HepG2 (cell line): ENCODE measurements around the gene METTL26. TPM values are rescaled to one million over a fixed set of nuclear protein-coding genes. Genes with fewer than 3 reads are reported as not detected.

ENCODE experiments used
- BHLHE40 ChIP-seq: IDR thresholded peaks from 2 replicates; pipeline ENCODE4 v1.6.1; 2011; ENCODE audit warnings: low read length, improper control_type of control experiment
- CBX2 ChIP-seq, 2 experiments: fragments of 200-600 bp in 1 of 2; sonication (generic); formaldehyde crosslinking in 1 of 2; IDR thresholded peaks; 2 replicates each; pipeline versions ENCODE4 v1.7.0 to v1.8.1; 2018 to 2022; ENCODE audit warnings: low read depth in 2 of 2, low read length in 1 of 2, mild to moderate bottlenecking in 1 of 2, missing genetic modification reagents in 1 of 2
- DPF2 ChIP-seq: sonication (generic); formaldehyde crosslinking; IDR thresholded peaks from 2 replicates; pipeline ENCODE4 v1.4.0; 2020; ENCODE audit warnings: mild to moderate bottlenecking, low read depth, missing genetic modification reagents, borderline replicate concordance
- ISL2 ChIP-seq: sonication (generic); formaldehyde crosslinking; IDR thresholded peaks from 2 replicates; pipeline ENCODE4 v1.5.0; 2020; ENCODE audit warnings: missing genetic modification reagents
- KDM2A ChIP-seq: sonication (generic); formaldehyde crosslinking; IDR thresholded peaks from 2 replicates; pipeline ENCODE4 v1.4.0; 2020; ENCODE audit warnings: low read depth, missing genetic modification reagents, borderline replicate concordance
- MBNL3 ChIP-seq: fragments of 250-450 bp; sonication (Bioruptor Pico); conservative IDR thresholded peaks from 2 replicates; pipeline ENCODE4 v1.8.0; 2022; ENCODE audit warnings: mild to moderate bottlenecking, inconsistent platforms
- NR2F2 ChIP-seq: IDR thresholded peaks from 2 replicates; pipeline ENCODE4 v1.6.1; 2012; ENCODE audit warnings: low read depth, inconsistent platforms, borderline replicate concordance
- PPARG ChIP-seq: conservative IDR thresholded peaks from 2 replicates; pipeline ENCODE4 v1.6.1; 2016; ENCODE audit warnings: missing biosample characterization, missing genetic modification reagents
- SMC3 ChIP-seq: IDR thresholded peaks from 2 replicates; pipeline ENCODE4 v1.6.1; 2011; ENCODE audit warnings: low read length, improper control_type of control experiment
- STAT5B ChIP-seq: sonication (generic); formaldehyde crosslinking; IDR thresholded peaks from 2 replicates; pipeline ENCODE4 v1.4.0; 2020; ENCODE audit warnings: missing genetic modification reagents
- ZEB1 ChIP-seq: IDR thresholded peaks from 2 replicates; pipeline ENCODE4 v1.6.1; 2012; ENCODE audit warnings: mild to moderate bottlenecking, low read depth, inconsistent platforms; ENCODE audit not compliant: insufficient replicate concordance
- ZNF138 ChIP-seq: sonication (generic); formaldehyde crosslinking; IDR thresholded peaks from 2 replicates; pipeline ENCODE4 v1.5.0; 2020; ENCODE audit warnings: mild to moderate bottlenecking, low read depth, missing genetic modification reagents
- ZNF251 ChIP-seq: sonication (generic); formaldehyde crosslinking; IDR thresholded peaks from 2 replicates; pipeline ENCODE4 v1.9.0; 2021; ENCODE audit warnings: mild to moderate bottlenecking, missing genetic modification reagents
- ZNF34 ChIP-seq: sonication (generic); formaldehyde crosslinking; IDR thresholded peaks from 2 replicates; pipeline ENCODE4 v1.4.0; 2020; ENCODE audit warnings: mild to moderate bottlenecking, missing genetic modification reagents, borderline replicate concordance
- ZNF547 ChIP-seq: sonication (generic); formaldehyde crosslinking; IDR thresholded peaks from 2 replicates; pipeline ENCODE4 v1.5.1; 2020; ENCODE audit warnings: mild to moderate bottlenecking, missing genetic modification reagents
- ZNF549 ChIP-seq: sonication (generic); formaldehyde crosslinking; IDR thresholded peaks from 2 replicates; pipeline ENCODE4 v1.5.0; 2020; ENCODE audit warnings: missing genetic modification reagents
- ZNF557 ChIP-seq: sonication (generic); formaldehyde crosslinking; IDR thresholded peaks from 2 replicates; pipeline ENCODE4 v1.4.0; 2020; ENCODE audit warnings: missing genetic modification reagents
- ZNF646 ChIP-seq: sonication (generic); formaldehyde crosslinking; IDR thresholded peaks from 2 replicates; pipeline ENCODE4 v1.9.0; 2021; ENCODE audit warnings: mild to moderate bottlenecking, missing genetic modification reagents
- polyA plus RNA-seq, 8 experiments: library from polyadenylated mRNA; depleted of rRNA in 3 of 8; stranded (reverse) in 7 of 8; unstranded in 1 of 8; fragments of >200 nt; fragmentation: Illumina TruSeq in 4 of 8; extraction: Trizol in 4 of 8; gene quantifications; 2 replicates each; pipeline versions ENCODE4 v1.2.1 to v1.2.3, GENCODE V29; 2011 to 2016; ENCODE audit warnings: low read depth in 4 of 8, missing spikeins in 1 of 8, mixed read lengths in 1 of 8; ENCODE audit not compliant: insufficient read depth in 1 of 8
- total RNA-seq, 5 experiments: library from RNA; depleted of rRNA; stranded (reverse); fragments of >200 nt; fragmentation: Illumina TruSeq; extraction: Trizol; gene quantifications; 2 replicates each; pipeline ENCODE4 v1.2.3, GENCODE V29; 2016; ENCODE audit warnings: low read depth in 1 of 5
- TF ChIP-seq, protein P1 (sequence below), 2 experiments: sonication (generic) in 1 of 2; formaldehyde crosslinking in 1 of 2; IDR thresholded peaks; 2 replicates each; pipeline versions ENCODE4 v1.4.0 to v1.6.1; 2018 to 2020; ENCODE audit warnings: missing genetic modification reagents in 2 of 2, borderline replicate concordance in 1 of 2, low read depth in 1 of 2, mild to moderate bottlenecking in 1 of 2, missing biosample characterization in 1 of 2
- TF ChIP-seq, protein P2 (sequence below): sonication (generic); formaldehyde crosslinking; IDR thresholded peaks from 2 replicates; pipeline ENCODE4 v1.8.1; 2023; ENCODE audit warnings: mild to moderate bottlenecking, missing genetic modification reagents

The METTL26 gene
- total and polyA plus RNA-seq, 2 of the 13 experiments (the other 11 are each of a cell fraction or from before 2014, with no cell fraction given), result 65.5 to 70.1 TPM

GRCh38 chr16:645852-646678 lies 10.0 kb upstream of the METTL26 start (continued):
- TF ChIP-seq ZNF646 (CRISPR knock-in tag), result no peak
- no peak for TF ChIP-seq ZNF549
- 0 out of 2 replicates have a peak, but pooled peaks have one; percentile 38 for TF ChIP-seq ZNF138 (CRISPR knock-in tag)
- no peak for TF ChIP-seq ZNF547 (CRISPR knock-in tag)
- TF ChIP-seq ISL2 (CRISPR knock-in tag), result 0 out of 2 replicates have a peak, but pooled peaks have one; percentile 42
- TF ChIP-seq DPF2 (CRISPR knock-in tag), result no peak
- peak; percentile 75; the same call in 1 of the 2 replicates for TF ChIP-seq KDM2A (CRISPR knock-in tag)
- no peak for TF ChIP-seq SMC3
- no peak for TF ChIP-seq ZNF251
- TF ChIP-seq BHLHE40, result no peak
- peak; percentile 100 for TF ChIP-seq PPARG
- TF ChIP-seq CBX2 (IDR thresholded peaks at IDR 0.05; ENCODE audit: low read depth, low read length), result no peak
- no peak for TF ChIP-seq CBX2 (CRISPR knock-in tag; IDR thresholded peaks at IDR 0.05; ENCODE audit: low read depth)
- TF ChIP-seq ZNF557 (CRISPR knock-in tag), result no peak
- TF ChIP-seq, protein P1, sequence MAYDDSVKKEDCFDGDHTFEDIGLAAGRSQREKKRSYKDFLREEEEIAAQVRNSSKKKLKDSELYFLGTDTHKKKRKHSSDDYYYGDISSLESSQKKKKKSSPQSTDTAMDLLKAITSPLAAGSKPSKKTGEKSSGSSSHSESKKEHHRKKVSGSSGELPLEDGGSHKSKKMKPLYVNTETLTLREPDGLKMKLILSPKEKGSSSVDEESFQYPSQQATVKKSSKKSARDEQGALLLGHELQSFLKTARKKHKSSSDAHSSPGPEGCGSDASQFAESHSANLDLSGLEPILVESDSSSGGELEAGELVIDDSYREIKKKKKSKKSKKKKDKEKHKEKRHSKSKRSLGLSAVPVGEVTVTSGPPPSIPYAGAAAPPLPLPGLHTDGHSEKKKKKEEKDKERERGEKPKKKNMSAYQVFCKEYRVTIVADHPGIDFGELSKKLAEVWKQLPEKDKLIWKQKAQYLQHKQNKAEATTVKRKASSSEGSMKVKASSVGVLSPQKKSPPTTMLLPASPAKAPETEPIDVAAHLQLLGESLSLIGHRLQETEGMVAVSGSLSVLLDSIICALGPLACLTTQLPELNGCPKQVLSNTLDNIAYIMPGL (CRISPR knock-in tag; IDR thresholded peaks at IDR 0.05; ENCODE audit: borderline replicate concordance in 1 of 2, low read depth in 1 of 2), result 0 out of 4 replicates have a peak, but pooled peaks of 1 of the 2 experiments have one; percentile 4
- no peak for TF ChIP-seq STAT5B (CRISPR knock-in tag)
- no peak for TF ChIP-seq ZNF34 (CRISPR knock-in tag)
- TF ChIP-seq, protein P2, sequence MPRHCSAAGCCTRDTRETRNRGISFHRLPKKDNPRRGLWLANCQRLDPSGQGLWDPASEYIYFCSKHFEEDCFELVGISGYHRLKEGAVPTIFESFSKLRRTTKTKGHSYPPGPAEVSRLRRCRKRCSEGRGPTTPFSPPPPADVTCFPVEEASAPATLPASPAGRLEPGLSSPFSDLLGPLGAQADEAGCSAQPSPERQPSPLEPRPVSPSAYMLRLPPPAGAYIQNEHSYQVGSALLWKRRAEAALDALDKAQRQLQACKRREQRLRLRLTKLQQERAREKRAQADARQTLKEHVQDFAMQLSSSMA (CRISPR knock-in tag), result no peak
- no peak for TF ChIP-seq NR2F2
- no peak for TF ChIP-seq ZEB1
- no peak for TF ChIP-seq MBNL3
